B cell (primary cell): ENCODE results near the gene TMEM145.

Source experiments
- CTCF ChIP-seq: fragments of 200-600 bp; IDR thresholded peaks from one replicate; pipeline ENCODE4 v1.8.0; 2022; ENCODE audit warnings: antibody characterized with exemption, mild to moderate bottlenecking
- EZH2 ChIP-seq: IDR thresholded peaks from 2 replicates; pipeline ENCODE4 v1.6.1; 2012; ENCODE audit warnings: borderline replicate concordance, low read depth, mild to moderate bottlenecking, moderate library complexity, low read length; ENCODE audit not compliant: insufficient read depth, poor library complexity, severe bottlenecking

DNA sequence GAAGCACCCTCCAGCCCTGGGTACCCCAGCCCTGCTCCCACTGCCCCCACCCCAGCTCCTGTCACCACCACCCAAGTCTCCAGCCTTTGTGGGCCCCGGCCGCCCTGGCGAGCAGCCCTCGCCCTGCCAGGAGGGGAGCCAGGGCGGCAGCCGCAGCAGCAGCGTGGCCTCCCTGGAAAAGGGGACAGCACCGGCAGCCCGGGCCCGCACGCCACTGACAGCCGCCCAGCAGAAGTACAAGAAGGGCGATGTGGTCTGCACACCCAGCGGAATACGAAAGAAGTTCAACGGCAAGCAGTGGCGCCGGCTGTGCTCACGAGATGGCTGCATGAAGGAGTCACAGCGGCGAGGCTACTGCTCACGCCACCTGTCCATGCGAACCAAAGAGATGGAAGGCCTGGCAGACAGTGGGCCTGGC lies 40.1 kb upstream of the TMEM145 start:
- TF ChIP-seq CTCF: no peak
- no peak for TF ChIP-seq EZH2
